K562 (cell line): ENCODE measurements around the gene EVI5. TPM values are rescaled to one million over a fixed set of nuclear protein-coding genes. Genes with fewer than 3 reads are reported as not detected.
"Not testable (repeated sequence)": the region's sequence is repeated elsewhere in the genome, so short reads cannot be mapped to it uniquely, and the experiment has no call there.

Experiments used
- ATAC-seq: fragments of 200-7000 bp; cut with Tn5 transposase; 3 replicates; pipeline ENCODE4 v1.9.1; 2020; ENCODE audit warnings: moderate library complexity
- BruUV-seq: library from RNA; stranded (reverse); fragments of 400-500 nt; replicated peaks from 2 replicates; lab custom pipeline; 2021; lab: Mats Ljungman, UMichigan
- CTCF ChIA-PET: fragments of 300-600 bp; formaldehyde crosslinking; extraction: SDS; loops from one replicate; lab custom pipeline; 2021; ENCODE audit warnings: low intra/inter-chr PET ratio; lab: Yijun Ruan, JAX
- POLR2A ChIA-PET: fragments of 300-600, 350-650 bp; sonication (Branson Sonifier 250); formaldehyde crosslinking; extraction: SDS; loops from one replicate; lab custom pipeline; 2021; ENCODE audit warnings: antibody characterized with exemption, inconsistent platforms; lab: Yijun Ruan, JAX
- DNase-seq, 4 experiments: peaks; one replicate each; pipeline versions ENCODE4 v3.0.0 to v3.0.0-alpha.2; 2011 to 2018; ENCODE audit warnings: low spot score in 3 of 4, mixed read lengths in 3 of 4; ENCODE audit errors: extremely low read depth in 1 of 4
- FAIRE-seq: peaks from 2 replicates; lab custom pipeline; 2011; peaks lifted over from hg19 to GRCh38; lab: Jason Lieb, UNC
- H2AFZ ChIP-seq: 2 replicates; pipeline ENCODE4 v1.6.0; 2011; ENCODE audit warnings: low read depth, low read length, control low read depth, inconsistent platforms
- H3K27ac ChIP-seq: fragments of 200-600 bp; 3 replicates; pipeline ENCODE4 v1.8.0; 2011; ENCODE audit warnings: low read depth, mild to moderate bottlenecking, control low read depth, inconsistent platforms, low read length, moderate library complexity, mixed read lengths; ENCODE audit errors: extremely low read depth
- H3K27me3 ChIP-seq, 2 experiments: fragments of 300-600 bp in 1 of 2; 2 replicates in 1 of 2; 3 replicates in 1 of 2; pipeline versions ENCODE4 v1.6.0 to v1.8.0; 2011; ENCODE audit warnings: inconsistent platforms in 2 of 2, low read length in 2 of 2, mild to moderate bottlenecking in 1 of 2, mixed read lengths in 1 of 2, moderate library complexity in 1 of 2; ENCODE audit not compliant: control insufficient read depth in 2 of 2, insufficient read depth in 2 of 2
- H3K36me3 ChIP-seq: fragments of 300-600 bp; 3 replicates; pipeline ENCODE4 v1.8.0; 2011; ENCODE audit warnings: mild to moderate bottlenecking, low read length, inconsistent platforms; ENCODE audit not compliant: control insufficient read depth, insufficient read depth
- H3K4me1 ChIP-seq, 2 experiments: fragments of 200-600 bp in 1 of 2; replicated peaks in 1 of 2; 2 replicates in 1 of 2; 3 replicates in 1 of 2; pipeline versions ENCODE4 v1.5.1 to v1.8.0; 2011; ENCODE audit warnings: inconsistent platforms in 2 of 2, low read length in 2 of 2, mild to moderate bottlenecking in 1 of 2, mixed read lengths in 1 of 2, moderate library complexity in 1 of 2; ENCODE audit not compliant: control insufficient read depth in 2 of 2, insufficient read depth in 2 of 2
- H3K4me2 ChIP-seq: 2 replicates; pipeline ENCODE4 v1.6.1; 2011; ENCODE audit warnings: low read length, control low read depth, inconsistent platforms, mixed read lengths; ENCODE audit not compliant: insufficient read depth
- H3K4me3 ChIP-seq: fragments of 200-600 bp; sonication (generic), shearing (Covaris generic); 2 replicates; pipeline ENCODE4 v1.5.1; 2016; ENCODE audit warnings: control low read depth, inconsistent platforms
- H3K79me2 ChIP-seq: fragments of 200-600 bp; 3 replicates; pipeline ENCODE4 v1.8.0; 2011; ENCODE audit warnings: low read length, inconsistent platforms; ENCODE audit not compliant: control insufficient read depth, insufficient read depth
- H3K9ac ChIP-seq, 2 experiments: 2 replicates each; pipeline versions ENCODE4 v1.6.0 to v1.6.1; 2011; ENCODE audit warnings: low read depth in 2 of 2, low read length in 2 of 2, control low read depth in 1 of 2, inconsistent platforms in 1 of 2, mild to moderate bottlenecking in 1 of 2, mixed read lengths in 1 of 2; ENCODE audit not compliant: insufficient read depth in 1 of 2
- H3K9me1 ChIP-seq: one replicate; pipeline ENCODE4 v1.6.0; 2011; ENCODE audit warnings: inconsistent platforms, mild to moderate bottlenecking, low read length, moderate library complexity; ENCODE audit not compliant: control insufficient read depth, insufficient read depth
- H3K9me3 ChIP-seq: replicated peaks from 2 replicates; pipeline ENCODE4 v1.5.1; 2011; ENCODE audit warnings: low read depth, low read length, inconsistent platforms; ENCODE audit not compliant: control insufficient read depth, insufficient read depth
- H4K20me1 ChIP-seq: replicated peaks from 2 replicates; pipeline ENCODE4 v1.6.1; 2011; ENCODE audit warnings: low read length, inconsistent platforms, mixed read lengths; ENCODE audit not compliant: control insufficient read depth, insufficient read depth
- CEBPG ChIP-seq, 3 experiments: fragments of 200-800 bp in 1 of 3; sonication (Bioruptor generic) in 1 of 3; sonication (generic) in 1 of 3; formaldehyde crosslinking in 1 of 3; IDR thresholded peaks in 2 of 3; conservative IDR thresholded peaks in 1 of 3; 2 replicates each; pipeline versions ENCODE4 v1.6.1 to v1.8.0; 2016 to 2022; ENCODE audit warnings: missing compliant biosample characterization in 2 of 3, missing genetic modification characterization in 2 of 3, mild to moderate bottlenecking in 1 of 3, missing genetic modification reagents in 1 of 3
- SIRT6 ChIP-seq: IDR thresholded peaks from one replicate; pipeline ENCODE4 v1.6.1; 2012; ENCODE audit warnings: low read depth, mild to moderate bottlenecking, control low read depth, inconsistent platforms, low read length, moderate library complexity
- WGBS: fragments of 100-300 bp; shearing (Covaris generic); methylation state at CpG from one replicate; pipeline ENCODE4 v1.1.6; 2016; ENCODE audit warnings: low coverage, mixed read lengths; ENCODE audit not compliant: insufficient coverage; ENCODE audit errors: missing lambda C conversion rate; 5-methylcytosine and 5-hydroxymethylcytosine counted together
- in situ Hi-C: fragments of 300-500 bp; cut with MboI; formaldehyde crosslinking; loops from 4 replicates; pipeline ENCODE4 v1.15.0; 2018; ENCODE audit warnings: inconsistent platforms, mixed read lengths
- intact Hi-C: fragments of 100-400 bp; cut with micrococcal nuclease; formaldehyde crosslinking; loops from 2 replicates; pipeline ENCODE4 v1.14.2; 2022
- polyA plus RNA-seq, 8 experiments: library from polyadenylated mRNA; depleted of rRNA in 4 of 8; stranded (reverse) in 5 of 8; unstranded in 3 of 8; fragments of >200 nt; fragmentation: Nextera tagmentation in 2 of 8; fragmentation: Illumina TruSeq in 1 of 8; extraction: Ambion mirVana in 2 of 8; extraction: Trizol in 1 of 8; gene quantifications; 2 replicates each; pipeline versions ENCODE4 v1.2.1 to v1.2.3, GENCODE V29; 2011 to 2014; ENCODE audit warnings: inconsistent platforms in 1 of 8, missing spikeins in 1 of 8
- total RNA-seq, 7 experiments: library from RNA; depleted of rRNA in 6 of 7; stranded (reverse); fragments of >200 nt in 6 of 7; fragmentation: Illumina TruSeq in 2 of 7; extraction: Trizol in 2 of 7; gene quantifications; 2 replicates each; pipeline versions ENCODE4 v1.2.1 to v1.2.3, GENCODE V29; 2011 to 2021; ENCODE audit warnings: low replicate concordance in 1 of 7

Gene EVI5
- total and polyA plus RNA-seq, 9 of the 15 experiments (the other 6 are each of a cell fraction or from before 2014, with no cell fraction given): 1.7 to 50.1 (median 13.7) TPM

DNA sequence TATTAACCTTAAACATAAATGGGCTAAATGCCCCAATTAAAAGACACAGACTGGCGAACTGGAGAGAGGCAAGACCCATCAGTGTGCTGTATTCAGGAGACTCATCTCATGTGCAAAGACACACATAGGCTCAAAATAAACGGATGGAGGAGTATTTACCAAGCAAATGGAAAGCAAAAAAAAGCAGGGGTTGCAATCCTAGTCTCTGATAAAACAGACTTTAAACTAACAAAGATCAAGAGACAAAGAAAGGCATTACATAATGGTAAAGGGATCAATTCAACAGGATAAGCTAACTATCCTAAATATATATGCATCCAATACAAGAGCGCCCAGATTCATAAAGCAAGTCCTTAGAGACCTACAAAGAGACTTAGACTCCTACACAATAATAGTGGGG is 253.0 kb downstream of the EVI5 start:
- H3K9me1 ChIP-seq, H3K27me3 ChIP-seq, H3K4me1 ChIP-seq, H3K4me3 ChIP-seq, DNase-seq, H4K20me1 ChIP-seq, BruUV-seq, FAIRE-seq, CTCF ChIA-PET, H2AFZ ChIP-seq, H3K36me3 ChIP-seq, H3K9ac ChIP-seq, in situ Hi-C loops, intact Hi-C loops, H3K27ac ChIP-seq, H3K9me3 ChIP-seq, H3K4me2 ChIP-seq, H3K79me2 ChIP-seq, ATAC-seq: not testable (repeated sequence)
- POLR2A ChIA-PET: interaction anchor here (1.3 kb wide), 1 partner anchor 12 kb away, joined by 3 read pairs; no protein-coding TSS in a partner anchor
- WGBS: 49% methylated on average over 3 of the region's 3 CpGs

DNA sequence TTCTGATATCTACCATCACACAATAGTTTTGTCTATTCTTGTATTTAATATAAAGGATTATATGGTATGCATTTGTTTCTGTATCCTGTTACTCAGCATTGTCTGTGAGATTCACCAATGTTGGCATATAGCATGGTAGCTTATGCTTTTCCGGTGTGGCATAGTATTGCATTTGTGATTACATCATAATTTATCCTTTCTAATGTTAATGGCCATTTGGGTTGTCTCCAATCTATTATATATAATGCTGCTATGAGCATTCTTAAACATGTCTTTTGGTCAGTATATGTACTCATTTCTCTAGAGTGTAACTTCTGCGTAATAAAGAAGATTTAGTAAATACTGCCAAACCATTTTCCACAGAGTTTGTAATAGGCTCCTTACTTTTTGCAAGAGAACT is 257.2 kb downstream of the EVI5 start:
- no peaks in the 10 kb centered on the region for H3K27me3 ChIP-seq
- no peak overlapping the region for H3K4me3 ChIP-seq
- no peak overlapping the region for H3K4me2 ChIP-seq
- DNase-seq: no peak
- no peaks in the 10 kb centered on the region for H3K9me1 ChIP-seq
- intact Hi-C loops: no loop called here
- TF ChIP-seq CEBPG (CRISPR knock-in tag; IDR thresholded peaks at IDR 0.05) (no peak), CEBPG (tag; conservative IDR thresholded peaks at IDR 0.05 in 1 of 2, IDR thresholded peaks at IDR 0.05 in 1 of 2) (peak in 1 of 2 experiments; percentile 39; a peak in 1 of 4 replicates), SIRT6 (no peak)
- H4K20me1 ChIP-seq: no peaks in the 10 kb centered on the region
- no peak for FAIRE-seq
- H3K27ac ChIP-seq: no peak overlapping the region
- no peak overlapping the region for H2AFZ ChIP-seq
- in situ Hi-C loops: no loop called here
- no TSS peak for BruUV-seq
- H3K9me3 ChIP-seq: no peaks in the 10 kb centered on the region
- no peaks in the 10 kb centered on the region for H3K79me2 ChIP-seq
- no peaks in the 10 kb centered on the region for H3K4me1 ChIP-seq
- ChIA-PET CTCF (interaction anchor here (0.6 kb wide), 1 partner anchor 462 kb away, joined by 3 read pairs; no protein-coding TSS in a partner anchor), POLR2A (interaction anchor here (1.4 kb wide), 1 partner anchor 13 kb away, joined by 3 read pairs; no protein-coding TSS in a partner anchor)
- WGBS: 89% methylated on average over 2 of the region's 2 CpGs
- H3K9ac ChIP-seq: no peak overlapping the region
- H3K36me3 ChIP-seq: no peaks in the 10 kb centered on the region
- ATAC-seq: no peak
